ENCODE data around the gene SLC11A1.

SLC11A1 gene

DNA sequence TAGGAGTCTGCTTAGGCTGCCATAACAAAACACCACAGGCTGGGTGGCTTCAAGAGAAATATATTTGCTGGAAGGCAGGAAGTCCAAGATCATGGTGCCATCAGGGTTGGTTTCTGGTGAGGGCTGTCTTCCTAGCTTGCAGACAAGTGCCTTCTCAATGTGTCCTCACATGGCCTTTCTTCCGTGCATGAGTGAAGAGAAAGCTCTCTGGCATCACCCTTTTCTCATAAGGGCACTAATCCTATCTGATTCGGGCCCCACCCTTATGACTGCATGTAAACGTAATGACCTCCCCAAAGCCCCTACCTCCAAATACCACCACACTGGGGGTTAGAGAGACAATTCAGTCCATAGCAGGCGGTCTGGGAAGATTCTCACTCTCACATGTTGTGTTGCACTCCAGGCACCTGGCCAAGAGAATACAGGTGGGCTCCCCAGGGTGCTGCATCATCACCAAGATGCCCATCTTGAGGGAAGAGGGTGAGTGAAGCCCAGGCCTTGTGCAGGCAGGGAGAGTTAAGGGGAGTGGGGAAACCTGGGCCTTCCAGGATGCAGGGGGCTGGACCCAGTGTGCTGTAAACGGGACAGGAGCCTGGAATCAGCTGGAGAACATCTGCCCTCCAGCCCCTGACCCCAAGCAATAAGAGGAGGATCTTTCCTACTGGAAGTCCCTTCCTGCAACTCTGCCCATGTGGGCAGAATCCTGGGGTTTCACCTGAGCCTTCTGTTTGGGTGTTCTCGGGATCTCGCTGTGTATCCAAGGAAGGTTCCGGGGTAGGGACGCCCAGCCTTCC, 15.3 kb upstream of the SLC11A1 start:
- in situ Hi-C loops (cut with MboI; ENCODE audit: low sequenced_read_pairs): no loop called here

DNA sequence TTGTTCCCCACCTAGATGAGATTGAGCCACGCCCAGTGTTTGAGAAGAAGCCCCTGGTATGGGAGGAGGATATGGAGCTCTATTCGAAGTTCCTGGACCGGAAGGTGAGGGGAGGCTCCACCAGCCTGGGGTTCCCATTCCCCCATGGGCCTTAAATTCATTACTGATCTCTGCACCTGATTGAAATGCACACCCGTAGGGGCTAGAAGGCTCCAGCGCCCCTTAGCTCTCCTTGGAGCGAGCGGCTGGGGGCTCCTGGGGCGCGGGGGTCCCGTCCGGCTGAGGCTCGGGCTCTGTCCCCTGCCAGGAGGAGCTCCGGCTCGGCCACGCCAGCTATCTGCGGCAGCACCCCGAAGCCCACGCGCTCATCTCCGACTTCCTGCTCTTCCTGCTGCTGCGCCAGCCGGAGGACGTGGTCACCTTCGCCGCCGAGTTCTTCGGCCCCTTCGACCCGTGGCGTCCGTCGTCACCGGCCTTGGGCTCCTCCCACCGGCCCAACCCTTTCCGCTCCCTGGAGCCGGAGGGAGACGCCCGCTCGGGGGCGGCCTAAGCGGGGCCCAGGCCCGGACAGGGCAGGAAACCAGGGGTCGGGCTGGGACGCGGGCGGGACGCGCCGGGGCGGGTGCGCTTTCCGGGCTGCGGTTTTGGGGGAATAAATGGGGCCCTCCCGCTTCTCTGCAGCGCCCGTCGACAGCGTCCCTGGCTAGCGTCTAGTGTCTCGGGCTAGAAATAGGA, 14.5 kb upstream of the SLC11A1 start:
- in situ Hi-C loops (cut with MboI; ENCODE audit: low sequenced_read_pairs): no loop called here

DNA sequence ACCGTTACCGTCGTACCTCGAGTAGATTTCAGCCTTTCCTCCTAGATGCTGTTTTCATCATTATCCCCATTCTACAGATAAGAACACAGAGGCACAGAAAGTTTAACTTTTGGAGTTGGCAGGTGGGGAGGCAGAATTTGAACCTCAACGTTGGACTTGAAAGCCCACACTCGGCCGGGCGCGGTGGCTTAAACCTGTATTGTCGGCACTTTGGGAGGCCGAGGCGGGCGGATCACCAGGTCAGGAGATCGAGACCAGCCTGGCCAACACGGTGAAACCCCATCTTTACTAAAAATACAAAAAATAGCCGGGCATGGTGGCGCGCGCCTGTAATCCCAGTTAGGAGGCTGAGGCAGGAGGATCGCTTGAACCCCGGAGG, 13.9 kb upstream of the SLC11A1 start:
- in situ Hi-C loops (cut with MboI; ENCODE audit: low sequenced_read_pairs): no loop called here

DNA sequence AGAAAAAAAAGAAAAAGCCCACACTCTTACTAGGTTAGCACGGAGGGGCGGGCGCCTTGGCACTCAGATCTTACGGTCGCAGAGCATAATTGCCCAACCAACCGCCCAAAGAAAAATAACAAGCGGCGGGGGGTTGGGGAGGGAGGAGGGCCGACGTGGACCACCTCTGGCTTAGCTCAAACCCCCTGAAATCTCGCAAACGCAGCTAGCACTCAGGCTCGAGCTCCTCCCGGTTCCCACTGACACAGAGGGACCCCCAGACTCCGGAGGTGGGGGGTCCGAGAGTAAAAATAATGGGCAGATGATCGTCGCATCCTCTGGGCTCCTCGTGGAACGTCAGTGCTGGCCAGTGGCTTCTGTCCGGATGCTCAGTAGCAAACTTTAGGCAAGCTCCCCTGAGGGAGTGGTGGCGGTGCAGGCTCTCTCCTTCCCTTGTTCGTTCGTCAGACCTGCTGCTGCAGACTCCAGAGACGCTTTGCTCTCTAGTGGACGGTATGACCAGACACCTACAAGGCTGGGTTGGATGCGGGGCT, 13.4 kb upstream of the SLC11A1 start:
- in situ Hi-C loops (cut with MboI; ENCODE audit: low sequenced_read_pairs): no loop called here

DNA sequence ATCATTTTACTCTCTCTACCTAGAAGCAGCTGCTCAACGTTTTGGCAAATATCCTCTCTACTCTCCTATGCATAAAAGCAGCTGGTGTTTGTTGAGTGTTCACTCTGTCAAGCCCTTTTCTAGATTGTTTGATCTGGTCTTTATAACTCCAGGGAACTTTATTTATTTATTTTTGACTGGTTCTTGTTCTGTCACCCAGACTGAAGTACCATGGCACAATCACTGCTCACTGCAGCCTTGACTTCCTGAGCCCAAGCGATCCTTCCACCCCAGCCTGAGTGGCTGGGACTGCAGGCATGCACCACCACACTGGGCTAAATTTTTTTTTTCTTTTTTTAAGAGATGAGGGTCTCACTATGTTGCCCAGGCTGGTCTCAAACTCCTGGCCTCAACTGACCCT, 12.7 kb upstream of the SLC11A1 start:
- in situ Hi-C loops (cut with MboI; ENCODE audit: low sequenced_read_pairs): no loop called here

DNA sequence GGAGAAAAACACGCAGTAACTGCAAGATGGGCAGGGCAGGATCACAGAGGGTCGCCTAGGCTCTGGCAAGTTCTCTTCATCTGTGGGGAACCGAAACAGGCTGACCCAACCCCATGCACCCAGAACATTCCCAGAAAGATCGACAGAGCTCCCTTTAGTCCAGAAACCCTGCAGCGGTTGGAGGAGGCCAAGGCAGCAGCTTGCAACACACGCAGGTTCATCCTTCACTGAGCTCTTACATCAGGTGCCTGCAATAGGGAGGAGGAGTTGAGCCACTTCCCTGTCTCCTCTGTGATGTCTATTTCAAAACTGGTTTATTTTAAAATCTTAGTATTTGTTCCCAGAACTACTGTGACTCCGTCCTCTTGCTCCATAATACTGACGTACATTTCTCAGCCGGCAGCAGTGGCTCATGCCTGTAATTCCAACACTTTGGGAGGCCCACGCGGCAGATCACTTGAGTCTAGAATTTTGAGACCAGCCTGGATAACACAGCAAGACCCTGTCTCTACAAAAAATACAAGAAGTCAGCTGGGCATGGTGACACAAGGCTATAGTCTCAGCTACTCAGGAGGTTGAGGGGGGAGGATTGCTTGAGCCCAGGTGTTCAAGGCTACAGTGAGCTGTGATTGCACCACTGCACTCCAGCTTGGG, 11.5 kb upstream of the SLC11A1 start:
- in situ Hi-C loops (cut with MboI; ENCODE audit: low sequenced_read_pairs): no loop called here

DNA sequence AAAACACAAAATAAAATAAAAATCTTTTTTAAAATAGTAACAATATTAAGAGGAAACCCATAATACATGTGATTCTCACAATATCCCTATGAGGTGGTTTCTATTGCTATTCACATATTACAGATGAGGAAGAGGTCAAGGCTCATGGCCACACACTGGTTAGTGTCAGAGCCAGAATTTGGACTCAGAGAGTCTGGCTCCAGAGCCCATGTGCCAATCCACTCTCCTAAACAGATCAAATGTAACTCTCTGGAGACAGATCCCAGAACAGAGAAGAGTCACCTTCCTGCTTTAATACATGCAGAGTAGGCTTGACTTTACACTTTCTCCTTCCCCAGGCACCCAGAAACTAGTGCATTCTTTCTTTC, 10.1 kb upstream of the SLC11A1 start:
- in situ Hi-C loops (cut with MboI; ENCODE audit: low sequenced_read_pairs): no loop called here

DNA sequence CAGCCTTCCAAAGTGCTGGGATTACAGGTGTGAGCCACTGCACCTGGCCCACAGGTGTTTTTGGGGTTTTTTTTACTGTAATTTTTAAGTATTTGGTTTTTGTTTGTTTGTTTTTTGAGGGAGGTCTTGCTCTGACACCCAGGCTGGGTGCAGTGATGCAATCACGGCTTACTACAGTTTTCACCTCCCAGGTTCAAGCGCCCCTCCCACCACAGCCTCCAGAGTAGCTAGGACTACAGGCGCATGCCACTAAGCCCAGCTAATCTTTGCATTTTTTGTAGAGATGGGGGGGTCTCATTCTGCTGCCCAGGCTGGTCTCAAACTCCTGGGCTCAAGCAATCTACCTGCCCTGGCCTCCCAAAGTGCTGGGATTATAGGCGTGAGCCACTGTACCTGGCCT, 7.3 kb upstream of the SLC11A1 start:
- in situ Hi-C loops (cut with MboI; ENCODE audit: low sequenced_read_pairs): no loop called here

DNA sequence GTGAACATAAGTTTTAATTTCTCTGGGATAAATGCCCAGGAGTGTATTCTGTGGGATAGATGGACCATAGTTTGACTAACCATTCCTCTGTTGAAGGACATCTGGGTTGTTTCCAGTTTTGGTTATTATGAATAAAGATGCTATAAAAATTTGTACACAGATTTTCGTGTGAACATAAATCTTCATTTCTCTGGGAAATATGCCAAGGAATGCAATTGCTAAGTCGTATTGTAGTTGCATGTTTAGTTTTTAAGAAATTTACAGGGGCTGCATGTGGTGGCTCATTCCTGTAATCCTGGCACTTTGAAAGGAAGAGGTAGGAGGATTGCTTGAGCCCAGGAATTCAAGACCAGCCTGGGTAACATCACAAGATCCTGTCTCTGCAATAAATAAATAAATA, 6.9 kb upstream of the SLC11A1 start:
- in situ Hi-C loops (cut with MboI; ENCODE audit: low sequenced_read_pairs): no loop called here

DNA sequence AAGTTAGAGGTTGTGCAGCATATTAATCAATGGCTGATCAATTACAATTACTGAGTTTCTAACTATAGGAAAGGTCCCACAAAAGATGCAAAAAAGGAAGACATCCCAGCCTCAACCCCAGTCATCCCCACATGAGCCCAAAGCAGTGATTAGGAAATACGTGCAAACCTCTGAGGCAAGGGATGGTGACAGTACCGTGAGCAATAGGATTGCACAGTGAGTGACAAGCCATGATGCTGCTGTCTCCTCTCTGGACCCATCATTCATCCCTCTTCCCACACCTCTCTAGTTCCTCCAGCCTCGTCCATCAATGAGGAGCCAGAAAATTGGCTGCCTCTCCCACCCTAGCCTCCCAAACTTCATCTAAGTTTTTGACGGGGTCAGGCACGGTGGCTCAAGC, 4.0 kb upstream of the SLC11A1 start:
- in situ Hi-C loops (cut with MboI; ENCODE audit: low sequenced_read_pairs): no loop called here

DNA sequence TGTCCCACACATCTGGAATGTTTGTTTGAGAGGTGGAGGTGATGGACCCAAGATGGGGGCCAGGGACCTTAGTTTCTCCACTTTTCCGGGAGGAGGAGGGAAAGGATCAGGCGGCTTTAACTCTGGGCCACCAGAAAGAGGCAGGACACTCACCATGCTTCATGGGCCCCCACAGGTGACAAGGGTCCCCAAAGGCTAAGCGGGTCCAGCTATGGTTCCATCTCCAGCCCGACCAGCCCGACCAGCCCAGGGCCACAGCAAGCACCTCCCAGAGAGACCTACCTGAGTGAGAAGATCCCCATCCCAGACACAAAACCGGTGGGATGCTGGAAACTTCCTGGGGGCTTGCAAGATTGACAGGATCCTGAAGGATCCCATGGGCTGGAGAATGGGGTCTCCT, 712 bp downstream of the SLC11A1 start:
- in situ Hi-C loops (cut with MboI; ENCODE audit: low sequenced_read_pairs): no loop called here

DNA sequence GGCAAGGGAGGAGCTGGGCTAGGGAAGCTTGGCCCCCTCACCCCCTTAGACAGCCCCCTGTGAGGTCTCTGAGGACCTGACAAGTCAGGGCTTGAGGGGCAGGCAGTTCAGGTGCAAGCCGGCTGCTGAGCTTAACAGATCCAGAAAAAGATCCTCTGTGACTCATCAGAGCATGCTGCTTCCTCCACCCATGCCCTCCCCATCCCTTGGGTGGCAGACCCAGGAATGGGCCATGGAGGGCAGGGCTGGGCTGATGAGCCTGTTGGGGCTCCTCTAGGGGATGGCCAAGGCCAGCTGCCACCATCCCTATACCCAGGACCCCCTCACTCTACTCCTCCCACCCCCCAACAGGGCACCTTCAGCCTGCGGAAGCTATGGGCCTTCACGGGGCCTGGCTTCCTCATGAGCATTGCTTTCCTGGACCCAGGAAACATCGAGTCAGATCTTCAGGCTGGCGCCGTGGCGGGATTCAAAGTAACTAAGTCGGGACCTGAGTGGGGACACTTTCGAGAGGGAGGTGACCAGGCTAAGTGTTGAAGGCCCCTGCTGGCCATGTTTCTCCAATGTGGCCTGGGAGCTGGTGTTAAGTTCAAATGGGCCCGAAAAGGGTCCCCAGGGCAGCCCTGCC, 1.9 kb downstream of the SLC11A1 start:
- in situ Hi-C loops (cut with MboI; ENCODE audit: low sequenced_read_pairs): no loop called here

DNA sequence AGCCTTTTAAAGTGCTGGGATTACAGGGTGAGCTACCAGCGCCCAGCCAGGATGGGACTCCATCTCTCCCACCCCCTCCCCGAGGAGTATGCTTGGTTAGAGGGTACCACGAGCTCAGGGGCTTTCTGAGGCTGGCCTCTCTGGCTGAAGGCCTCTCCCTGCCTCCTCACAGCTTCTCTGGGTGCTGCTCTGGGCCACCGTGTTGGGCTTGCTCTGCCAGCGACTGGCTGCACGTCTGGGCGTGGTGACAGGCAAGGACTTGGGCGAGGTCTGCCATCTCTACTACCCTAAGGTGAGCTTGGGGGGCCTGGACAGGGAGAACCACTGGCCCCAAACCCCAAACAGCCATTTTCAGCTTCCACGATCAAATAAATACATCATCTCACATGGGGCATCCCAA, 2.9 kb downstream of the SLC11A1 start:
- in situ Hi-C loops (cut with MboI; ENCODE audit: low sequenced_read_pairs): no loop called here

DNA sequence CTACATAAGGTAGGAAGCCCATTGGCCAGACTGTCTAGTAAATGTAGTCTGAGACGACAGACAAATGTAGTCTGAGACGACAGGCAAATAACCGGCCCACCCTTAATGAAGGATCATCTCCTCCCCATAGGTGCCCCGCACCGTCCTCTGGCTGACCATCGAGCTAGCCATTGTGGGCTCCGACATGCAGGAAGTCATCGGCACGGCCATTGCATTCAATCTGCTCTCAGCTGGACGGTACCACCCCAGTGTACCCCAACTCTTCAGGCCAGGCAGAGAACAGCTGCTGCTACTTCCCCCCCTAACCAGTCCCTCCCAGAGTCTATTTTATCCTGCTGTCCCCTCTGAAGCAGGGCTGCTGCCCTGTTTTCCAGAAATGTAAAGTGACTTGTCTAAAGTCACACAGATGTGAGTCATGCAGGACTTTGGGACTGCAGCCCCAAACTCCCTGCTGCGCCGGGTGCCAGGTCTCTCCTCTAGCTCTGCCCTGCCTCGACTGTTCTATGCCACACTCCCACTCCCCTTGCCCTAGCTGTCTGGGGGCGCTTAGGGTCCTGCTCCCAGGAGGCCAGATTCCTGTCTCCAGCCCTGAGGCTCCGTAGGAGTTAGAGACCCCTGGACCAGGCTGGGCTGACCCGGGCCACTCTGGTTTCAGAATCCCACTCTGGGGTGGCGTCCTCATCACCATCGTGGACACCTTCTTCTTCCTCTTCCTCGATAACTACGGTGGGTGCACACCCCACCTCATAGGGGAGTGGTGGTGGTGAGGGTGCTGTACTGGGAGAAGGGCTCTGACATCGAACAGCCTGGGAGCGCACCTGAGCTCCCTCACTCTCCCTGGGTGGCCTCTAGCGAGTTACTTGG, 4.7 kb downstream of the SLC11A1 start:
- in situ Hi-C loops (cut with MboI; ENCODE audit: low sequenced_read_pairs): no loop called here

DNA sequence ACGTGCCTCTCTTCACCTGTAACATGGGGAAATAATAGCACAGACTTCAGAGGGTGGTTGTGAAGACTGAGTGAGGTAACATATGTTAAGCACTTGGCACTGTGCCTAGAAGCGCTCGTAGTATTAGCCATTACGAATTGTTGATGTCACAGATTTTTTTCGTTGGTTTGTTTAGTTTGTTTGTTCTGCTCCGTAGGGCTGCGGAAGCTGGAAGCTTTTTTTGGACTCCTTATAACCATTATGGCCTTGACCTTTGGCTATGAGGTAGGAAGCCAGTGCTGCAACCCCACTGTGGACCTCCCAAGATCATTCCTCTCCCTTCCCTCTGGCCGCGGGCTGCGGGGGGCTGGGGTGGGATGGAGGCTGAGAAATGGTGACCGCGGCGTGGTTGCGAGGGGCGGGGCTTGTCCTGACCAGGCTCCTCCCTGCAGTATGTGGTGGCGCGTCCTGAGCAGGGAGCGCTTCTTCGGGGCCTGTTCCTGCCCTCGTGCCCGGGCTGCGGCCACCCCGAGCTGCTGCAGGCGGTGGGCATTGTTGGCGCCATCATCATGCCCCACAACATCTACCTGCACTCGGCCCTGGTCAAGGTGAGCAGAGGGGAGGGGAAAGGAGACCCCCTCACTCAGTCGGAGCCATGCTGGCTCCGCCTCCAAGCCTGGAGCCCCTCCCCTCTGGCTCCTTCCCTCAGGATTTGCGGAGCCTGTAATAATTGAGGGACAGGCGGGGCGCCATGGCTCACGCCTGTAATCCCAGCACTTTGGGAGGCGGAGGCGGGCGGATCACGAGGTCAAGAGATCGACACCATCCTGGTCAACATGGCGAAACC, 5.5 kb downstream of the SLC11A1 start:
- in situ Hi-C loops (cut with MboI; ENCODE audit: low sequenced_read_pairs): no loop called here

DNA sequence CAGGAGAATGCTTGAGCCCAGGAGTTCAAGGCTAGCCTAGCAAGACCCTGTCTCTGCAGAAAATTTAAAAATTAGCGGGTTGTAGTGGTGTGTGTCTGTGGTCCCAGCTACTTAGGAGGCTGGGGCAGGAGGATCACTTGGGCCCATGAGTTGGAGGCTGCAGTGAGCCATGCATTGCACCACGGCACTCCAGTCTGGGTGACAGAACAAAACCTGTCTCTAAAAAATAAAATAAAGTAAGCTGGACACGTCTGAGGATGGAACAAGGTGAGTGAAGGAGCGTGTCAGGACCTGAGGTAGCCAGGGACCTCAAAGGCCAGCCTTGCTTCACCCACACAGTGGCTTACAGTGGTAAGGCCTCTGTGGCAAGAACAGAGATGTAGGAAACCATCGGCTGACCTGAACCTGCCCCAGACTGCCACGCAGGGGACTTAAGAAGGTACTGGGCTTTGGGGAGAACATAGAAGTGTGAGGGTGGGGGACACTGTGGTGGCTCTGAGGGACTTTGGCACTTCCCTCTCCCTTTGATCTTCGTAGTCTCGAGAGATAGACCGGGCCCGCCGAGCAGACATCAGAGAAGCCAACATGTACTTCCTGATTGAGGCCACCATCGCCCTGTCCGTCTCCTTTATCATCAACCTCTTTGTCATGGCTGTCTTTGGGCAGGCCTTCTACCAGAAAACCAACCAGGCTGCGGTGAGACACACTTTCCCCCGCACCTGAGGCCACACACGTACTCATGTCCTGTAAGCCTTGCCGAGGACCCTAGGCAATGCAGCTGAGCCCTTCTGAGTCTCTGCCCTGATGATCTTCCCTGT, 7.5 kb downstream of the SLC11A1 start:
- in situ Hi-C loops (cut with MboI; ENCODE audit: low sequenced_read_pairs): no loop called here

DNA sequence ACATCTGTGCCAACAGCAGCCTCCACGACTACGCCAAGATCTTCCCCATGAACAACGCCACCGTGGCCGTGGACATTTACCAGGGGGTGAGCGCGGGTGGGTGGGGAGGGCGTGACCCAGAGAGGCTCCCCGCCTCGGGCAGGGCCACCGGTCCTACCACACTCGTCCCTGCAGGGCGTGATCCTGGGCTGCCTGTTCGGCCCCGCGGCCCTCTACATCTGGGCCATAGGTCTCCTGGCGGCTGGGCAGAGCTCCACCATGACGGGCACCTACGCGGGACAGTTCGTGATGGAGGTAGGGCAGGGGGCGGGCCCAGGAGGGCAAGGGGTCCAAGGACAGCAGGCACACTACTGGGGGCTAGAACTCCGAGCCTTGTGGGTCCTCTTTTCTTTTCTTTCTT, 9.1 kb downstream of the SLC11A1 start:
- in situ Hi-C loops (cut with MboI; ENCODE audit: low sequenced_read_pairs): no loop called here

DNA sequence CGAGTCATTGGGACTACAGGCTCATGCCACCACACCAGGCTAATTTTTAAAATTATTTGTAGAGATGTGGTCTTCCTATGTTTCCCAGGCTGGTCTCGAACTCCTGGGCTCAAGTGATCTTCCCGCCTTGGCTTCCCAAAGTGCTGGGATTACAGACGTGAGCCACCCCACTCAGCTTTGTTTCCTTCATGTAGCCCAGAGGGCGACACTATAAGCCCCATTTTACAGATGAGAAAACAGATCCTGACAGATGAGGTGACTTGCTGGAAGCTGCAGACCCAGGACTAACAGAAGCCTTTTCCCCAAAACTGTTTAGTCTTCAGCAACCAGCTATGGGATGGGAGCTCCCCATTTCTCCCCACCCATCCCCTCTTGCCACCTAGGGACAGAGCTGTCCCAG, 10.4 kb downstream of the SLC11A1 start:
- in situ Hi-C loops (cut with MboI; ENCODE audit: low sequenced_read_pairs): no loop called here

All from hTERT RPE-1 (cell line).